Measurements from ENCODE around the gene STRN4.

Gene STRN4

DNA sequence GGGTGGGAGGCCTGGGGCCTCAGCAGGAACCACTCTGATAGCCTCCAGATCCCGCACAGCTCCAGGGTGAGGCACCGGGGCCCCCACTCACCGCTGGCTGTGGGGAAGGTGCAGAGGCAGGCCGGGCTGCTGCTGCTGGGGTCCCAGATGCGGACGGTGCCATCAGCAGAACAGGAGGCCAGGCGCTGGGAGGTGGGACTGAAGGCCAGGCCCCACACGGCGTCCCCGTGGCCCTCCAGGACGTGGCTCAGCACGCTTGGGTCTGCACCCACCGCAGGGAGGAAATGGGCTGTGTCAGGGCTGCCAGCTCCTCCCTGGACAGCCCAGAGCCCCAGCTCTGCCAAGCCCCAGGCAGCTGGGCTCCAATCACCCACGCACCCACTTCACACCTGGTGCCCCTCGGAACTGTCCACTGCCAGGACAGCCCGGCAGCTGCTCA, 23.2 kb downstream of the STRN4 start:
- no peak overlapping the region for H3K27ac ChIP-seq
- TF ChIP-seq, protein P1, sequence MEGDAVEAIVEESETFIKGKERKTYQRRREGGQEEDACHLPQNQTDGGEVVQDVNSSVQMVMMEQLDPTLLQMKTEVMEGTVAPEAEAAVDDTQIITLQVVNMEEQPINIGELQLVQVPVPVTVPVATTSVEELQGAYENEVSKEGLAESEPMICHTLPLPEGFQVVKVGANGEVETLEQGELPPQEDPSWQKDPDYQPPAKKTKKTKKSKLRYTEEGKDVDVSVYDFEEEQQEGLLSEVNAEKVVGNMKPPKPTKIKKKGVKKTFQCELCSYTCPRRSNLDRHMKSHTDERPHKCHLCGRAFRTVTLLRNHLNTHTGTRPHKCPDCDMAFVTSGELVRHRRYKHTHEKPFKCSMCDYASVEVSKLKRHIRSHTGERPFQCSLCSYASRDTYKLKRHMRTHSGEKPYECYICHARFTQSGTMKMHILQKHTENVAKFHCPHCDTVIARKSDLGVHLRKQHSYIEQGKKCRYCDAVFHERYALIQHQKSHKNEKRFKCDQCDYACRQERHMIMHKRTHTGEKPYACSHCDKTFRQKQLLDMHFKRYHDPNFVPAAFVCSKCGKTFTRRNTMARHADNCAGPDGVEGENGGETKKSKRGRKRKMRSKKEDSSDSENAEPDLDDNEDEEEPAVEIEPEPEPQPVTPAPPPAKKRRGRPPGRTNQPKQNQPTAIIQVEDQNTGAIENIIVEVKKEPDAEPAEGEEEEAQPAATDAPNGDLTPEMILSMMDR (conservative IDR thresholded peaks at IDR 0.05), result no peak
- TF ChIP-seq ZFX (IDR thresholded peaks at IDR 0.05), result no peak

DNA sequence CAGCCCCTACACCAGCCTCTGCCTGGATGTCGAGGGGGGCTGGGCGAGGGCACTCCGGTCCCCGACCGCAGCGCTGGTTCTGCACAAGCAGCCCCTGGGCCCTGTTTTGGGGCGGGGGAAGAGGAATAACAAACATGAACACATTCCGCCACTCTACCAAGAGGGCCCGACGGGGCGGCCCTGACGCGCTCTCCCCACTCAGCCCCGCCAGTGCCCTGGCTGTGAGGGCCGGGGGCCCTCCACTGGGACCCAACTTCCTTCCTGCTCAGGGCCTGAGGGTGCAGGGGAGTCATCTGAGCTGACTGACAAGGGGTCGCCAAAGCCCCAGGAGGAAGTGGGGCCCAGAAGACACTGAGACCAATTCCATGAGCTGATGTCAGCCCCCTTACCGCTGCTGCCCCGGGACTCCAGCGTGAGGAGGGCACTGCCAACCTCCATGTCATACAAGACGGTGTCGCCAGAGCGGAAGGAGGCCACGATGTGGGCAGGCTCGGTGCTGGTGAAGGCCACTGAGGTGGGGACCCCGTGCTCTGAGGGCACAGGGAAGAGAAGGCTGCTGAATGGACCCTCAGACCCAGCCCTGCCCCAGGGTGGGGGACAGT, 23.7 kb downstream of the STRN4 start:
- TF ChIP-seq, protein P1 (conservative IDR thresholded peaks at IDR 0.05), result no peak
- no peak for TF ChIP-seq ZFX (IDR thresholded peaks at IDR 0.05)
- no peak overlapping the region for H3K27ac ChIP-seq

DNA sequence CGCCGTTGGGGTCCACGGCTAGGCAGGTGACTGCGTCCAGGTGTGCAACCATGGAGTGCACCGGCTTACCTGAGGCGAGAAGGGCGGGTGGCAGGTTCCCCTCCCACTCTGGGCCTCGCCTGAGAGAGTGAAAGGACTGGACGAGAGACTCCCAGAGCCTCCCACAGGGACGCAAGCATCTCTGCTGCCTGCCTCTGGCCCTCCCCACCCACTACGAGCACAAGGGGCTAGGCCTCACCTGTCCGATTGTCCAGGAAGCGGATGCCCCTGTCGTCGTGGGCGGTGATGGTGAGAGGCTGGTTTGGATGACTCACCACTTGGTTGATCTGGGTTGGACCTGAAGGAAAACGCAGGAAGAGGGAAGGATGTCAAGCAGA, 24.3 kb downstream of the STRN4 start:
- no peak for TF ChIP-seq ZFX (IDR thresholded peaks at IDR 0.05)
- TF ChIP-seq, protein P1 (conservative IDR thresholded peaks at IDR 0.05), result no peak
- H3K27ac ChIP-seq, result no peak overlapping the region

DNA sequence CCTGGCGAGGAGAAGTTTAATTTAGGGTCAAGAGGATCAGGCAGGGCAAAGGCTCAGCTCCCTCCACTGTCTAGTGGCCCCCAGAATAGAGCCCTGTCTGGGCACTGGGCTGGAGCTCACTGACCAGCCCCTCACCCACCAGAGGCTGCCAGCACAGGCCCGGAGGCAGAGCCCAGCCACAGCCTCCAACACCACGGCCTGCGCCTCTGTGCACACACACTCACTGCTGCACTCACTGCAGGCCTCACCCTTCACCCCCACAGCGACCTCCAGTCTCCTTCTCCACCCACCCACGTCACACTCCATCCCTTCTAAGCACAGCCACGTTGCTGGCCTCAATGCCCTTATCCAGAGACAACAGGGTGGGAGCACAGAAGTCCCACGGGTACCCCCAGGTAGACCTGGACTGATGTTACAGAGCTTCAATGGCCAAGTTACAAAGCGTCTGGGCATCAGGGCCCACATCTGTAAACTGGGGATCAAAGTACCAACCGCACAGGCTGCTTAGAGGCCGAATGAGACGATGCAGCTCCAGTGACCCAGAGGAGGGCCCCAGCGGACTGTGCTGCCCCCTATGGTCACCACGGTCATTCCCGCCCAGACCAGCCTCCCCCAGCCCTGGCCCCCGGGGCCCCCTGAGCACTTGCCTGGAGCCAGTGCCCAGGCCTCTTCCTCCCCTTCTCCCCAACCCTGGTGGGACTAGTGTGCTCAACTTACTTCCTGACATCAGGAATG, 24.8 kb downstream of the STRN4 start:
- H3K27ac ChIP-seq, result no peak overlapping the region
- TF ChIP-seq, protein P1 (conservative IDR thresholded peaks at IDR 0.05), result no peak
- TF ChIP-seq ZFX (IDR thresholded peaks at IDR 0.05), result no peak

DNA sequence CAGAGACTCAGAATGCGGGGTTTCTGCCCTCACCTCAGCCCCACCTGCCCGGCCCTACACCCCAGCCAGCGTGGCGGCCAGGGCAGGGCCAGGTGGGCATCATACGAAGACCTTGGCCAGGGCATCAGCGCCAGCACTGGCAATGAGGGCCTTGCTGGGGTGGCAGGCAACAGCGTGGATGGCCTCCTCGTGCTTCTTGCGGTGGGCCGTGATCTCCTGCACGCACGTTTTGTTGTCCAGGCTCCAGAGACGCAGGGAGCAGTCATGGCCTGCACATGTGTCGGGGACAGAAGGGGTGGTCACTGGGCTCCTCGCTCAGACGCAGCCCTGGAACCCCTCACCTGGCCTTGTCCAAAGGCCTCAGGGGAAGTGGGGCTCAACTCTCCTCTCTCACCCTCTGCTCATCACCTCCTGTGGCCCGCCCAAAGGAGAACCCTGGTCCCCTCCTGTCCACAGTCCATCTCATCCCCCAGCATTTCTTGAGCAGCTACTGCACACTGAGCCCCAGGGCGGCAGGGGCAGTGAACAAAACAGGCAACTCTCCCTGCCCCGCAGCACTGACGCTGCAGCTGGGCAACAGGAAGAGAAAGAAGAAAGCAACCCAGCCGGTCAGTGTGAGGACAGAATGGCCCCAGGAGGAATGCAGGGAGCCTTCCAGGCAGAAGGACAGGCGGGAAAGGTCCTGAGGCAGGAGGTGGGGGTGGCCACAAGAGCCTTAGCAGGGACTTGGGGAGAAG, 25.6 kb downstream of the STRN4 start:
- no peak for TF ChIP-seq ZFX (IDR thresholded peaks at IDR 0.05)
- TF ChIP-seq, protein P1 (conservative IDR thresholded peaks at IDR 0.05), result no peak
- H3K27ac ChIP-seq, result no peak overlapping the region

DNA sequence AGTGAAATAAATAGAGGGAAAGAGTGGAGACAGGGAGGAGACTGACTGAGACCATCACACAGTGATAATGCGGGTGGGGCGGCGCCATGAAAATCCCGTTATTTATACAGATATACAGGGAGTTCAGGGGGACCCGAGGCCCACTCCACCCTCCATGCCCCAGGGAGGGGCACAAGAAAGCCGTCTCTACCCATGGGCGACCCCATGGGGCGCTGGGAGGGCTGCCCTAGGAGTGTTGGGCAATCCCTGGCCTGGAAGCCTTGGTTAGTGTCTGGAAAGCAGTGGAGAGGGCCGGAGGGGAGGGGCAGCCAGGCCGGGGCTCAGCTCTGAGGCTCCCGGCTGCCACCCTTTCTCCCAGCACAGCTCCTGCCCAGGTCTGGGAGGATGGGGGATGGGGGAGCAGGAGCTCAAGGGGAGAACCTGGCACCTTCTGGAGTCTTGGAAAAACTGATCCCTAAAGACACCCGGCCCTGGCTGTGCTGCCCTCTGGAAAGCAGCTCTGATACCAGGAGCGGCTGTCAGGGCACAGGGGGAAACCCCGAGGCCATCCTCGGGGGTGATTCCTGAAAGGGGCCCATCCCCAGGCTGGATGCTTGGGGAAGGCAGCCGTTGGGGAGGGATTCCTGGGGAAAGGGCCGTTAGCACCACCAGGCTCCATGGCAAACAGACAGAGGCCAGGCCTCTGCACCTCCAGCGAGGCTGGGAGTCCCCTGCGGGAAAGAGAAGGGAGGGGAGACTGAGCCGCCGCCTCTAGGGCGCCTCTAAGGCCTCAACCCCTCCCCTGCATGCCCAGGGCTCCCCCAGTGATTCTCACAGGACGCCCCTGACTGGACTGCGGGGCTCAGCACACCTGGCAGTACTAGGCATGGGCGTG, 26.4 kb downstream of the STRN4 start:
- TF ChIP-seq ZFX (IDR thresholded peaks at IDR 0.05), result no peak
- TF ChIP-seq, protein P1 (conservative IDR thresholded peaks at IDR 0.05), result no peak
- H3K27ac ChIP-seq, result no peak overlapping the region

Data from C4-2B (cell line).